ENCODE measurements around the gene C6orf47.

C6orf47 gene

GRCh38 chr6:31634969-31635575 lies 25.5 kb downstream of the C6orf47 start:
- H3K27ac ChIP-seq = no peak overlapping the region
- no peak for TF ChIP-seq ZFX (IDR thresholded peaks at IDR 0.05)
- TF ChIP-seq CTCF (conservative IDR thresholded peaks at IDR 0.05) = no peak

DNA sequence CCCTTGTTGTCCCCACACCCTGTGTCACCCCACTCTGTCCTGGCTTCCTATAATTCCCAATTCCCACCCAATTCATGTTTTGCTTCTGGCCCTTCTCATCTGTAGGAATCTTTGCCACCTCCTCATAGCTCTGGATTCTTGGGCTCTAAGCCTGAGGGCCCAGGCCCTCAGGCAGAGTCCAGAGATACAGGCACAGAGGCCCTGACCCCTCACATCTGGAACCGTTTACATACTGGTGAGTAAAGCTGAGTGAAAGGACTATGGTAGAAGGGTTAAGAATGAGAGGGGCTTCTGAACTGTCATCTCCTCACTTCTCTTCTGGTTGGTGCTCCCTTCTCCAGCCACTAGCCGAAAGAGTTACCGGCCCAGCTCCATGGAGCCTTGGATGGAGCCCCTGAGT lies 26.4 kb downstream of the C6orf47 start:
- TF ChIP-seq ZFX (IDR thresholded peaks at IDR 0.05) (no peak), CTCF (conservative IDR thresholded peaks at IDR 0.05) (no peak)
- no peak overlapping the region for H3K27ac ChIP-seq

GRCh38 chr6:31633447-31633846 lies 27.1 kb downstream of the C6orf47 start:
- H3K27ac ChIP-seq = no peak overlapping the region
- TF ChIP-seq ZFX (IDR thresholded peaks at IDR 0.05) (no peak), CTCF (conservative IDR thresholded peaks at IDR 0.05) (no peak)

DNA sequence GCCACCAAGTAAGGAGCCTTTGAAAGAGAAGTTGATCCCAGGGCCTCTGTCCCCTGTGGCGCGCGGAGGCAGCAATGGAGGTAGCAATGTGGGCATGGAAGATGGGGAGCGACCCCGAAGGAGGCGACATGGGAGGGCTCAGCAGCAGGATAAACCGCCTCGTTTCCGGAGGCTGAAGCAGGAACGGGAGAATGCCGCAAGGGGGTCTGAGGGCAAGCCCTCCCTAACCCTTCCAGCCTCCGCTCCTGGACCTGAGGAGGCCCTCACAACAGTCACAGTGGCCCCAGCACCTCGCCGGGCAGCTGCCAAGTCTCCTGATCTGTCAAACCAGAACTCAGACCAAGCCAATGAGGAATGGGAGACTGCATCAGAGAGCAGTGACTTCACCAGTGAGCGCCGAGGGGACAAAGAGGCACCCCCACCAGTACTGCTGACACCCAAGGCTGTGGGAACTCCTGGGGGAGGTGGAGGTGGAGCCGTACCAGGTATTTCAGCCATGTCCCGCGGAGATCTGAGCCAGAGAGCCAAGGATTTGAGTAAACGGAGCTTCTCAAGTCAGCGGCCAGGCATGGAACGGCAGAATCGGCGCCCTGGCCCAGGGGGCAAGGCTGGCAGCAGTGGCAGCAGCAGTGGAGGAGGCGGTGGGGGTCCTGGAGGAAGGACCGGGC lies 28.2 kb downstream of the C6orf47 start:
- TF ChIP-seq ZFX (IDR thresholded peaks at IDR 0.05) (no peak), CTCF (conservative IDR thresholded peaks at IDR 0.05) (no peak)
- H3K27ac ChIP-seq = no peak overlapping the region

GRCh38 chr6:31631681-31632278 lies 28.8 kb downstream of the C6orf47 start:
- H3K27ac ChIP-seq = no peak overlapping the region

GRCh38 chr6:31631209-31631608 lies 29.4 kb downstream of the C6orf47 start:
- no peak overlapping the region for H3K27ac ChIP-seq
- no peak for TF ChIP-seq ZFX (IDR thresholded peaks at IDR 0.05)
- TF ChIP-seq CTCF (conservative IDR thresholded peaks at IDR 0.05) = no peak

More at GRCh38 chr6:31631681-31632278, 28.8 kb downstream of the C6orf47 start:
- TF ChIP-seq CTCF (conservative IDR thresholded peaks at IDR 0.05) (no peak), ZFX (IDR thresholded peaks at IDR 0.05) (no peak)

Data from C4-2B (cell line).